ENCODE measurements around the gene LRGUK. TPM values are rescaled to one million over a fixed set of nuclear protein-coding genes. Genes with fewer than 3 reads are reported as not detected.

Gene LRGUK
- total and polyA plus RNA-seq, 2 experiments from 2014 or later: 2.4 to 7.1 TPM

DNA sequence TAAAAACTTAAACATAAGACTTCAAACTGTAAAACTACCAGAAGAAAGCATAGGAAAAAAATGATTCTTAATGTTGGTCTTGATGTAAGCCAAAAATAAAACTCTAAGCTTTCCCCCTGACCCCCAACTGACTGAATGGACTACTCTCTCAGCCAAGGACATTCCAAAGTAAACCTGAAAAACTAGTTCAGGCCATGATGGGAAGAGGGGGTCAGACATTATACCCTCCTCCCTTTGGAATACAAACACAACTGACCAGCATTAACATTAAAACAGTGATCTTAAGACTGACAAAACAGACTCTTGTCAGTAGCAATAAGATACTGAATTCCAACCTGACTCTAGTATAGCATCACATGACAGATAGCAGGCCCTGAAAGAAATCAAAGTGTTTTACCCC is 13.5 kb upstream of the LRGUK start:
- Histone ChIP-seq H3K27ac (ENCODE audit: low read depth) (no peak overlapping the region), H3K27me3 (ENCODE audit: insufficient read depth) (no peaks in the 10 kb centered on the region), H3K4me3 (no peak overlapping the region), H3F3A (replicated peaks; ENCODE audit: low read depth) (no peaks in the 10 kb centered on the region), H3K79me2 (replicated peaks; ENCODE audit: insufficient read depth) (no peaks in the 10 kb centered on the region), H2AFZ (no peak overlapping the region), H3K36me3 (ENCODE audit: insufficient read depth) (no peaks in the 10 kb centered on the region), H3K4me2 (peak overlapping the region; percentile 6; the same call in 1 of the 2 replicates), H4K20me1 (replicated peaks; ENCODE audit: insufficient read depth) (no peaks in the 10 kb centered on the region), H3K4me1 (ENCODE audit: insufficient read depth) (peaks cover 24% of the 10 kb centered on the region), H3K9me2 (ENCODE audit: insufficient read depth) (no peaks in the 10 kb centered on the region)
- H3K36me3 Mint-ChIP-seq (ENCODE audit: low read depth): peaks cover 11% of the 10 kb centered on the region; the same call in 2 of the 3 replicates
- no peak overlapping the region for H3K4me3 Mint-ChIP-seq
- ATAC-seq (peak; percentile 75), DNase-seq (ENCODE audit: low spot score) (peak; percentile 46)
- 0 out of 3 replicates have a peak, but pooled peaks cover 4% of the 10 kb centered on the region for H3K9me3 Mint-ChIP-seq
- peaks cover 23% of the 10 kb centered on the region for H3K4me1 Mint-ChIP-seq
- H3K27ac Mint-ChIP-seq: peak overlapping the region; percentile 52; the same call in 1 of the 2 replicates
- no peak for TF ChIP-seq ZNF114 (CRISPR knock-in tag; IDR thresholded peaks at IDR 0.05)
- peaks cover 2% of the 10 kb centered on the region for H3K27me3 Mint-ChIP-seq (ENCODE audit: insufficient read depth, low read depth, poor library complexity)

DNA sequence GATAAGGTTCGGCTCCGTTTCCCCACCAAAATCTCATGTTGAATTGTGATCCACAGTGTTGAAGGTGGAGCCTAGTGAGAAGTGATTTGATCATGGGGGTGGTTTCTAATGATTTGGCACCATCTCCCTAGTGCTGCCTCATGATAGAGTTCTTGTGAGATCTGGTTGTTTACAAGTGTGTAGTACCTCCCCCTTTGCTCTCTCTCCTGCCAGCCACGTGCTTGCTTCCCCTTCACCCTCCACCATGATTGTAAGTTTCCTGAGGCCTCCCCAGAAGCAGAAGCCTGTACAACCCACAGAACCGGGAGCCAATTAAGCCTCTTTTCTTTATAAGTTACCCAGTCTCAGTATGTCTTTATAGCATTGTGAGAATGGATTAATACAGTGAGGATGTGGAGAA is 12.1 kb upstream of the LRGUK start:
- Mint-ChIP-seq H3K36me3 (ENCODE audit: low read depth) (peaks cover 11% of the 10 kb centered on the region; the same call in 2 of the 3 replicates), H3K27me3 (ENCODE audit: insufficient read depth, low read depth, poor library complexity) (peaks cover 2% of the 10 kb centered on the region), H3K27ac (no peak overlapping the region), H3K4me1 (peaks cover 23% of the 10 kb centered on the region), H3K4me3 (no peak overlapping the region), H3K9me3 (0 out of 3 replicates have a peak, but pooled peaks cover 4% of the 10 kb centered on the region)
- no peaks in the 10 kb centered on the region for H3K9me2 ChIP-seq (ENCODE audit: insufficient read depth)
- H3K36me3 ChIP-seq (ENCODE audit: insufficient read depth): no peaks in the 10 kb centered on the region
- no peak overlapping the region for H2AFZ ChIP-seq
- no peaks in the 10 kb centered on the region for H4K20me1 ChIP-seq (replicated peaks; ENCODE audit: insufficient read depth)
- TF ChIP-seq, protein P1, sequence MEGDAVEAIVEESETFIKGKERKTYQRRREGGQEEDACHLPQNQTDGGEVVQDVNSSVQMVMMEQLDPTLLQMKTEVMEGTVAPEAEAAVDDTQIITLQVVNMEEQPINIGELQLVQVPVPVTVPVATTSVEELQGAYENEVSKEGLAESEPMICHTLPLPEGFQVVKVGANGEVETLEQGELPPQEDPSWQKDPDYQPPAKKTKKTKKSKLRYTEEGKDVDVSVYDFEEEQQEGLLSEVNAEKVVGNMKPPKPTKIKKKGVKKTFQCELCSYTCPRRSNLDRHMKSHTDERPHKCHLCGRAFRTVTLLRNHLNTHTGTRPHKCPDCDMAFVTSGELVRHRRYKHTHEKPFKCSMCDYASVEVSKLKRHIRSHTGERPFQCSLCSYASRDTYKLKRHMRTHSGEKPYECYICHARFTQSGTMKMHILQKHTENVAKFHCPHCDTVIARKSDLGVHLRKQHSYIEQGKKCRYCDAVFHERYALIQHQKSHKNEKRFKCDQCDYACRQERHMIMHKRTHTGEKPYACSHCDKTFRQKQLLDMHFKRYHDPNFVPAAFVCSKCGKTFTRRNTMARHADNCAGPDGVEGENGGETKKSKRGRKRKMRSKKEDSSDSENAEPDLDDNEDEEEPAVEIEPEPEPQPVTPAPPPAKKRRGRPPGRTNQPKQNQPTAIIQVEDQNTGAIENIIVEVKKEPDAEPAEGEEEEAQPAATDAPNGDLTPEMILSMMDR (conservative IDR thresholded peaks at IDR 0.05; ENCODE audit: low read depth in 2 of 2): no peak
- TF ChIP-seq, protein P2, sequence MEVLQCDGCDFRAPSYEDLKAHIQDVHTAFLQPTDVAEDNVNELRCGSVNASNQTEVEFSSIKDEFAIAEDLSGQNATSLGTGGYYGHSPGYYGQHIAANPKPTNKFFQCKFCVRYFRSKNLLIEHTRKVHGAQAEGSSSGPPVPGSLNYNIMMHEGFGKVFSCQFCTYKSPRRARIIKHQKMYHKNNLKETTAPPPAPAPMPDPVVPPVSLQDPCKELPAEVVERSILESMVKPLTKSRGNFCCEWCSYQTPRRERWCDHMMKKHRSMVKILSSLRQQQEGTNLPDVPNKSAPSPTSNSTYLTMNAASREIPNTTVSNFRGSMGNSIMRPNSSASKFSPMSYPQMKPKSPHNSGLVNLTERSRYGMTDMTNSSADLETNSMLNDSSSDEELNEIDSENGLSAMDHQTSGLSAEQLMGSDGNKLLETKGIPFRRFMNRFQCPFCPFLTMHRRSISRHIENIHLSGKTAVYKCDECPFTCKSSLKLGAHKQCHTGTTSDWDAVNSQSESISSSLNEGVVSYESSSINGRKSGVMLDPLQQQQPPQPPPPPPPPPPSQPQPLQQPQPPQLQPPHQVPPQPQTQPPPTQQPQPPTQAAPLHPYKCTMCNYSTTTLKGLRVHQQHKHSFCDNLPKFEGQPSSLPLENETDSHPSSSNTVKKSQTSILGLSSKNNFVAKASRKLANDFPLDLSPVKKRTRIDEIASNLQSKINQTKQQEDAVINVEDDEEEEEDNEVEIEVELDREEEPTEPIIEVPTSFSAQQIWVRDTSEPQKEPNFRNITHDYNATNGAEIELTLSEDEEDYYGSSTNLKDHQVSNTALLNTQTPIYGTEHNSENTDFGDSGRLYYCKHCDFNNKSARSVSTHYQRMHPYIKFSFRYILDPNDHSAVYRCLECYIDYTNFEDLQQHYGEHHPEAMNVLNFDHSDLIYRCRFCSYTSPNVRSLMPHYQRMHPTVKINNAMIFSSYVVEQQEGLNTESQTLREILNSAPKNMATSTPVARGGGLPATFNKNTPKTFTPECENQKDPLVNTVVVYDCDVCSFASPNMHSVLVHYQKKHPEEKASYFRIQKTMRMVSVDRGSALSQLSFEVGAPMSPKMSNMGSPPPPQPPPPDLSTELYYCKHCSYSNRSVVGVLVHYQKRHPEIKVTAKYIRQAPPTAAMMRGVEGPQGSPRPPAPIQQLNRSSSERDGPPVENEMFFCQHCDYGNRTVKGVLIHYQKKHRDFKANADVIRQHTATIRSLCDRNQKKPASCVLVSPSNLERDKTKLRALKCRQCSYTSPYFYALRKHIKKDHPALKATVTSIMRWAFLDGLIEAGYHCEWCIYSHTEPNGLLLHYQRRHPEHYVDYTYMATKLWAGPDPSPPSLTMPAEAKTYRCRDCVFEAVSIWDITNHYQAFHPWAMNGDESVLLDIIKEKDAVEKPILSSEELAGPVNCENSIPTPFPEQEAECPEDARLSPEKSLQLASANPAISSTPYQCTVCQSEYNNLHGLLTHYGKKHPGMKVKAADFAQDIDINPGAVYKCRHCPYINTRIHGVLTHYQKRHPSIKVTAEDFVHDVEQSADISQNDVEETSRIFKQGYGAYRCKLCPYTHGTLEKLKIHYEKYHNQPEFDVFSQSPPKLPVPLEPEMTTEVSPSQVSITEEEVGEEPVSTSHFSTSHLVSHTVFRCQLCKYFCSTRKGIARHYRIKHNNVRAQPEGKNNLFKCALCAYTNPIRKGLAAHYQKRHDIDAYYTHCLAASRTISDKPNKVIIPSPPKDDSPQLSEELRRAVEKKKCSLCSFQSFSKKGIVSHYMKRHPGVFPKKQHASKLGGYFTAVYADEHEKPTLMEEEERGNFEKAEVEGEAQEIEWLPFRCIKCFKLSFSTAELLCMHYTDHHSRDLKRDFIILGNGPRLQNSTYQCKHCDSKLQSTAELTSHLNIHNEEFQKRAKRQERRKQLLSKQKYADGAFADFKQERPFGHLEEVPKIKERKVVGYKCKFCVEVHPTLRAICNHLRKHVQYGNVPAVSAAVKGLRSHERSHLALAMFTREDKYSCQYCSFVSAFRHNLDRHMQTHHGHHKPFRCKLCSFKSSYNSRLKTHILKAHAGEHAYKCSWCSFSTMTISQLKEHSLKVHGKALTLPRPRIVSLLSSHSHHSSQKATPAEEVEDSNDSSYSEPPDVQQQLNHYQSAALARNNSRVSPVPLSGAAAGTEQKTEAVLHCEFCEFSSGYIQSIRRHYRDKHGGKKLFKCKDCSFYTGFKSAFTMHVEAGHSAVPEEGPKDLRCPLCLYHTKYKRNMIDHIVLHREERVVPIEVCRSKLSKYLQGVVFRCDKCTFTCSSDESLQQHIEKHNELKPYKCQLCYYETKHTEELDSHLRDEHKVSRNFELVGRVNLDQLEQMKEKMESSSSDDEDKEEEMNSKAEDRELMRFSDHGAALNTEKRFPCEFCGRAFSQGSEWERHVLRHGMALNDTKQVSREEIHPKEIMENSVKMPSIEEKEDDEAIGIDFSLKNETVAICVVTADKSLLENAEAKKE (CRISPR knock-in tag; IDR thresholded peaks at IDR 0.05): no peak
- TF ChIP-seq, protein P3, sequence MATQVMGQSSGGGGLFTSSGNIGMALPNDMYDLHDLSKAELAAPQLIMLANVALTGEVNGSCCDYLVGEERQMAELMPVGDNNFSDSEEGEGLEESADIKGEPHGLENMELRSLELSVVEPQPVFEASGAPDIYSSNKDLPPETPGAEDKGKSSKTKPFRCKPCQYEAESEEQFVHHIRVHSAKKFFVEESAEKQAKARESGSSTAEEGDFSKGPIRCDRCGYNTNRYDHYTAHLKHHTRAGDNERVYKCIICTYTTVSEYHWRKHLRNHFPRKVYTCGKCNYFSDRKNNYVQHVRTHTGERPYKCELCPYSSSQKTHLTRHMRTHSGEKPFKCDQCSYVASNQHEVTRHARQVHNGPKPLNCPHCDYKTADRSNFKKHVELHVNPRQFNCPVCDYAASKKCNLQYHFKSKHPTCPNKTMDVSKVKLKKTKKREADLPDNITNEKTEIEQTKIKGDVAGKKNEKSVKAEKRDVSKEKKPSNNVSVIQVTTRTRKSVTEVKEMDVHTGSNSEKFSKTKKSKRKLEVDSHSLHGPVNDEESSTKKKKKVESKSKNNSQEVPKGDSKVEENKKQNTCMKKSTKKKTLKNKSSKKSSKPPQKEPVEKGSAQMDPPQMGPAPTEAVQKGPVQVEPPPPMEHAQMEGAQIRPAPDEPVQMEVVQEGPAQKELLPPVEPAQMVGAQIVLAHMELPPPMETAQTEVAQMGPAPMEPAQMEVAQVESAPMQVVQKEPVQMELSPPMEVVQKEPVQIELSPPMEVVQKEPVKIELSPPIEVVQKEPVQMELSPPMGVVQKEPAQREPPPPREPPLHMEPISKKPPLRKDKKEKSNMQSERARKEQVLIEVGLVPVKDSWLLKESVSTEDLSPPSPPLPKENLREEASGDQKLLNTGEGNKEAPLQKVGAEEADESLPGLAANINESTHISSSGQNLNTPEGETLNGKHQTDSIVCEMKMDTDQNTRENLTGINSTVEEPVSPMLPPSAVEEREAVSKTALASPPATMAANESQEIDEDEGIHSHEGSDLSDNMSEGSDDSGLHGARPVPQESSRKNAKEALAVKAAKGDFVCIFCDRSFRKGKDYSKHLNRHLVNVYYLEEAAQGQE (IDR thresholded peaks at IDR 0.05; ENCODE audit: unreplicated experiment): no peak
- TF ChIP-seq ZNF114 (CRISPR knock-in tag; IDR thresholded peaks at IDR 0.05) (no peak), EZH2phosphoT487 (IDR thresholded peaks at IDR 0.05; ENCODE audit: unreplicated experiment) (no peak), ZNF331 (CRISPR knock-in tag; IDR thresholded peaks at IDR 0.05; ENCODE audit: low read depth) (no peak), JUNB (IDR thresholded peaks at IDR 0.05; ENCODE audit: unreplicated experiment) (no peak)
- TF ChIP-seq, protein P4, sequence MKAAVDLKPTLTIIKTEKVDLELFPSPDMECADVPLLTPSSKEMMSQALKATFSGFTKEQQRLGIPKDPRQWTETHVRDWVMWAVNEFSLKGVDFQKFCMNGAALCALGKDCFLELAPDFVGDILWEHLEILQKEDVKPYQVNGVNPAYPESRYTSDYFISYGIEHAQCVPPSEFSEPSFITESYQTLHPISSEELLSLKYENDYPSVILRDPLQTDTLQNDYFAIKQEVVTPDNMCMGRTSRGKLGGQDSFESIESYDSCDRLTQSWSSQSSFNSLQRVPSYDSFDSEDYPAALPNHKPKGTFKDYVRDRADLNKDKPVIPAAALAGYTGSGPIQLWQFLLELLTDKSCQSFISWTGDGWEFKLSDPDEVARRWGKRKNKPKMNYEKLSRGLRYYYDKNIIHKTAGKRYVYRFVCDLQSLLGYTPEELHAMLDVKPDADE (IDR thresholded peaks at IDR 0.05): no peak
- no peak for DNase-seq (ENCODE audit: low spot score)
- H3K4me1 ChIP-seq (ENCODE audit: insufficient read depth): peaks cover 24% of the 10 kb centered on the region
- H3K4me3 ChIP-seq: no peak overlapping the region
- no peak overlapping the region for H3K27ac ChIP-seq (ENCODE audit: low read depth)
- no peaks in the 10 kb centered on the region for H3F3A ChIP-seq (replicated peaks; ENCODE audit: low read depth)
- H3K79me2 ChIP-seq (replicated peaks; ENCODE audit: insufficient read depth): no peaks in the 10 kb centered on the region
- H3K27me3 ChIP-seq (ENCODE audit: insufficient read depth): no peaks in the 10 kb centered on the region
- ATAC-seq: no peak
- H3K4me2 ChIP-seq: peak overlapping the region; percentile 6; the same call in 1 of the 2 replicates
